Stimulated activated CD8-positive, alpha-beta memory T cell treated with anti-CD3 and anti-CD28 coated beads, Interleukin-7, amount 100 ng/mL, for 48 hours (primary cell): Measurements from ENCODE around the gene ADAMTS9.

Experiments used
- DNase-seq, 2 donors: peaks; one replicate each; pipeline ENCODE4 v3.0.0-alpha.2; 2020; ENCODE audit warnings: low read depth in 1 of 2; ENCODE audit errors: extremely low read depth in 1 of 2

The ADAMTS9 gene, protein sequence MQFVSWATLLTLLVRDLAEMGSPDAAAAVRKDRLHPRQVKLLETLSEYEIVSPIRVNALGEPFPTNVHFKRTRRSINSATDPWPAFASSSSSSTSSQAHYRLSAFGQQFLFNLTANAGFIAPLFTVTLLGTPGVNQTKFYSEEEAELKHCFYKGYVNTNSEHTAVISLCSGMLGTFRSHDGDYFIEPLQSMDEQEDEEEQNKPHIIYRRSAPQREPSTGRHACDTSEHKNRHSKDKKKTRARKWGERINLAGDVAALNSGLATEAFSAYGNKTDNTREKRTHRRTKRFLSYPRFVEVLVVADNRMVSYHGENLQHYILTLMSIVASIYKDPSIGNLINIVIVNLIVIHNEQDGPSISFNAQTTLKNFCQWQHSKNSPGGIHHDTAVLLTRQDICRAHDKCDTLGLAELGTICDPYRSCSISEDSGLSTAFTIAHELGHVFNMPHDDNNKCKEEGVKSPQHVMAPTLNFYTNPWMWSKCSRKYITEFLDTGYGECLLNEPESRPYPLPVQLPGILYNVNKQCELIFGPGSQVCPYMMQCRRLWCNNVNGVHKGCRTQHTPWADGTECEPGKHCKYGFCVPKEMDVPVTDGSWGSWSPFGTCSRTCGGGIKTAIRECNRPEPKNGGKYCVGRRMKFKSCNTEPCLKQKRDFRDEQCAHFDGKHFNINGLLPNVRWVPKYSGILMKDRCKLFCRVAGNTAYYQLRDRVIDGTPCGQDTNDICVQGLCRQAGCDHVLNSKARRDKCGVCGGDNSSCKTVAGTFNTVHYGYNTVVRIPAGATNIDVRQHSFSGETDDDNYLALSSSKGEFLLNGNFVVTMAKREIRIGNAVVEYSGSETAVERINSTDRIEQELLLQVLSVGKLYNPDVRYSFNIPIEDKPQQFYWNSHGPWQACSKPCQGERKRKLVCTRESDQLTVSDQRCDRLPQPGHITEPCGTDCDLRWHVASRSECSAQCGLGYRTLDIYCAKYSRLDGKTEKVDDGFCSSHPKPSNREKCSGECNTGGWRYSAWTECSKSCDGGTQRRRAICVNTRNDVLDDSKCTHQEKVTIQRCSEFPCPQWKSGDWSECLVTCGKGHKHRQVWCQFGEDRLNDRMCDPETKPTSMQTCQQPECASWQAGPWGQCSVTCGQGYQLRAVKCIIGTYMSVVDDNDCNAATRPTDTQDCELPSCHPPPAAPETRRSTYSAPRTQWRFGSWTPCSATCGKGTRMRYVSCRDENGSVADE (N-terminal part only)

DNA sequence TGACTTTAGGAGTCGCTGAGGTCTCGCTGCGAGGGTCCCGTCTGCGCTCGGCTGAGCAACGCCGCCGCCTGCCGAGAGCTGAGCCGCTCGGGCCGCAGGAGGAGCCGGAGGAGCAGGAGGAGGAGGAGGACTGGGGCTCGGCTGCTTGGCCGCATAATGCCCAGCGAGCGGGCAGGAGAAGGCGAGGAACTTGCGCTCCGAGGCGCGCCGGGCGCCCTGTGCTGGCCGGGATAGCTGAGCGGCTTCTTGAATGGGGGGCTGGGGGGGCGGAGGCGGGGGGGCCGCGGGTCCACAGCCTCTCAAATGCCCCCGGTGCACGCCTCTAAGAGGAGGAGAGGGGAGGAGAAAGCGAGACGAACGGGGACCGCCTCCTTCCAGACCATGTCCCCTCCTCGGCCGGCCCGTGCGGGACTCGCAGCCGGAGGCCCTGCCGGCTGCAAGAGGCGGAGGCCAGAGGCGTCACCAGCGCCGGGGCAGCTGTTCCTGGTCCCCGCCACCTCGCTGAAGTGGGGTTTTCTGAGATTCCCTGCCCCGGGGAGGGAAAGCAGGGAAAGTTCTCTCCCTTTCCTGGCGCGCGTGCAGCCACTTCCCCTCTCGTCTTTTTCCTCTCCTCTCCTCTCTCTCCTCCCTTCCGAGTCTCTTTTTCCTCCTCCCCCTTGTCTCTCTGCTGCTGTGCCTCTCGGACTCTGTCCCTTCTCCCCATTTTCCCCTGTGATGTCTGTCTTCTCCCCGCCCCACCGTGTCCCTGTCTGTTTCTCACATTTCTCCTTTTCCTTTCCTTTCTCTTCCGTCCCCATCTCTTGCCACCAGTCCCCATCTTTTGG is at the start of gene ADAMTS9:
Gene ADAMTS9 (minus strand): TSS at position 220 of the 824 bp plus-strand sequence. CDS start 343 bp downstream, outside the sequence.
- no peak for DNase-seq

DNA sequence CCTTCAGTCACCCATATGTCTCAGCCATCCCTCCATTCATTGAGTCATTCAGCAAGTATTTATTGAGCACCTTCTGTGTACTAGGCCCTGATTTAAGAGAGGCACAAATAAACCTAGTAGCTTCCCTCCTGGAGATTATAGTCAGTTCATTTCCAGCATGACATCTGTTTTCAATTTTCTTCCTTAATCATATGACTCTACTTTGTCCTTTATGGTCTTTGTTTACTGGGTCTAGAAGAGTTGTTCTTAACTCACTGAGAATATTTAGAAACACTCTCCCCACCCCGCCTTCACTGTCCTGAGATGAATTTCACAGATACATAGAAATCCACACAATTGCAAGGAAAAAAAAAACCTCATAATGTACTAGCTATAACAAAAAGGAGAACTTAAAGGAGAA is 44.8 kb upstream of the ADAMTS9 start:
- no peak for DNase-seq

DNA sequence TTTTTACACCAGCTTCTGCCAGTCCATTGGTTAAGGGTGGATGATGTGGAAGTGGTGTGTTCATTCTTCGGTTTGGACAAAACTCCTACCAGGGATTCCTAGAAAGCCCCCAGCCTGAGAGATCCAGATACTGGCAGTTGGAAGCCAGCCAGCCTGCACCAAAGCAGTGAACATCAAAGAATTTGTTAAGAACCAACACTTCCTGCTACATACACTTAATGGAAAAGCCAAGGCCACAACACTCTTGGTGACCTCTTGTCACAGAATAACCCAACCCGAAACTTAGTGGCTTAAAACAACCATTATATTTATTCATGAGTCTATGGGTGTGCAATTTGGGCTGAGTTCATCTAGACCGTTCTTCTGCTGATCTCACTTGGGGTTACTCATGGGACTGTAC is 42.9 kb upstream of the ADAMTS9 start:
- no peak for DNase-seq

DNA sequence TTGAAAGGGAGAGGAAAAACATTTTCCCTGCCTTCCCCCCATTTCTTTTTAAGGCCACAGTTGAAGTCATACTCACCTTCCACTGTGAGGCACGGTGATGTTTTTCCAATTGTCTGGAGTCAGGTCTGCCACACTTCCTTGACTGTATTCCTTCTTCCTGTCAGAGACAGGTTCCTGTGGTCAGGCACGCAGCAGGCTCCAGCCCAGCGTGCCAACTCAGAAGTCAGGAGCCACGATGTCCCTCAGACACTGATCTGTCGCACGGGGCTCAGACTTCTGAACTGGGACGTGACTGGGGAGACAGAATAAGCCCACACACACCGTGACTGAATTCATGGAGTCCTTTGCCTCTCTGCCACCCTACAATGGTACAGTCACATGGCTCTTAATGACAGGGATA is 41.2 kb upstream of the ADAMTS9 start:
- no peak for DNase-seq

DNA sequence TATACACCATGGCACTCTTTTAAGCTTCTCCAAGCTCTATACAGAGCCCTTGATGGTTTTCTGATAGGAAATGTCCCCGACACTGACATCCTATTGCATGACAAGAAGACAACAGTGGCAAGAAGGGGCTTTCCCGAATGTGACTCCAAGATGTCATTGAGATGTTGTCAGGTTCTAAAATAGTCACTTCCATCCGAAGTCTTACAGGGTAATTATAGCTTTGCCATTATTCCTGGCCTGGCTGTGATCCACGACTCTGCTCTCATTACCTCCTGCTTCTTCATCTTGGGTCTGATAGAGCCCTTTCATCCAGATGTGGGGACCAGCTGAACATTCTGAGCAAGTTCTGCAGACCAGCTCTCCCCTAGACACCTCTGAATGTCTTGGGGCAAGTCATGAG is 40.6 kb upstream of the ADAMTS9 start:
- no peak for DNase-seq

DNA sequence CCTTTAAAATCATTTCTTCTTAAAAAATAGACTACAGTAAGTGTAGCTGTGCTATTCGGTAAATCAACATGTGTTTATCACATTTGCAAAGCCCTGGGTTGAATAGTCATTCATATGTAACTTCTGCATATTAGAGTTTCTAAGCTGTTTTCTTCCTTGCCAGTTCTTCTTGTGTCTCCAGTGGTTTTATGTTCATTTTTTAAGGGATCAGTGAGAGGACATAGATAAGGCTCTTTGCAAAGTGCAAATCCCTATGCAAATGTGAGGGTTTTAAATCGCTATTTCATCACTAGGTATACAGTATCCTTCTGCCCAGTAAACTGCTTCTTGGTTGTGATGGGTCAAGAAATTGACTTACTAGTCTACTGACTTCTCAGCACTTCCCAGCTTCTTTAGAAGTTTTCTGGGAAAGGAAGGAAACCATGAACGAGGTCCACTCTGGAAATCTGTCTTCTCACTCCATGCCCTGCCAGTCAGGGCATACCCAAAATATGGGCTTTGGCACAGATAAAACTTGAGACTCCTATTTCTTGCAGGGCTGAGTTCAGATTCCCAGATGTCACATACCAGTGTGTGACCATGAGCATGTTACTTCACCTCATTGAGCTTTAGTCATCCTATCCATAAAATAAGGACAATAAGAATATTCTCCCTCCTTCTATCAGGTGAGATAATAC is 38.8 kb upstream of the ADAMTS9 start:
- DNase-seq: no peak

DNA sequence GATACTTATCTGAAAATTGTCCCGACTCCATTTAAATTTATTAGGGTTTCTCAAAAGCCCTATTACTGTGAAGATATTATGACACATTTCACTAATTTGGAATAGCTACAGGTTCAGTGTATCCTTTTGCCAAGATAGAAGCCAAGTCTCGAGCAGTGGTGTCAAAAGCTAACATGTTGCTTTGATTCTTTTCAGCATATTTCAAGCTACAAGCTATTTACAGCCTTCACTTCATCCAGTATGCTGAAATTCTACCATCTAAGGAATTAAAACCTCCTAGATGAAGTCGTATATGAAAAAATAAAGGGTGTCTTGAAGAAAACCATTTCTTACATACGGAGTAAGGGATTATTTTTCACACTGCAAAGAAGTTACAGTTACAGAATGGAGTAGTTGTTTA is 31.2 kb upstream of the ADAMTS9 start:
- no peak for DNase-seq

DNA sequence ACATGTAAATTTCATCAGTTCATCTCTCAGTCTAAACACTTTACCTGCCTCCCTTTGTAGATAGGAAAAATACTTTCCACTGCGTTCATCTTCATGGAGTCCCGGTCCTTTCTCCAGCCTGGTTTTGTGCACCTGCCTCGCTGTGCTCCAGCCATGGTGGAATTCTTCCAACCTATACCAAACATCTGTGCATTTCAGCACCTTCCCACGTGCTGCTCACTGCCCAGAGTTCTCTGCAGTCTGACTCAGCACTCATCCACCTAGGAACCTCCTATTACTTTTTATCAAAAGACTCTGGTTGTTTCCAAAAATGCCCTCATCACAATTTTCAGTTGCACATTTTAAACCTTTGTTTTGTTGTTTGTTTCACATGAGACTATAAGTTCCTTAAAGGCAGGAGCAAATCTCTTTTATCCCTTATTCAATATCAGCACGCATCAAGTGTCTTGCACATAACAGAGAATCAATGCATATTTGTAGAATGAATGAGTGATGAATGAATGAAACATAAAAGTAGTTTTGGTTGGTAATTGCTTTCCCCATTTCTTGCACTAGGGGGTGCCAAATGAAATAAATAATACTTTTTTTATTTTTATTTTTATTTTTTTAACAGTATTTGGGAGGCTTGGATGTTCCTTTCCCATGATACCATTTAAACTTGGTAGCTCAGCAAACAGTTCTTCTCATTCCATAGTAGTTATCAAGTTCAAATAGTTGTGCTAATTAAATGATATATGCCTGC is 30.2 kb upstream of the ADAMTS9 start:
- DNase-seq: no peak

DNA sequence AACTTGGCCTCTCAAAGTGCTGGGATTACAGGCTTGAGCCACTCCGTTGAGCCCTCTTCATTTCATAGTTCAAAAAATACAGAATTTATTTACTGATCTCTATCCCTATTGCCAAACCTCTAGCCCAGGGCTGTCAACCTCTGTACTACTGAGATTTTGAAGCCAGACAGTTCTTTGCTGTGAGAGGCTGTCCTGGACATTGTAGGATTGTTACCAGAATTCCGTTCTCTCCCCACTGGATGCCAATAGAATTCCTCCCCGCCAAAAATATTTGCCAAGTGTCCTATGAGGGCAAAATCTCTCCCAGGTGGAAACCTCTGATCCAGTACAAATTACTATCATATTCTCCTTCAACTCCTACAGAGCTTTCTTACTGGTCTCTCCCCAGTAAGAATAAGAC is 29.6 kb upstream of the ADAMTS9 start:
- DNase-seq: no peak

DNA sequence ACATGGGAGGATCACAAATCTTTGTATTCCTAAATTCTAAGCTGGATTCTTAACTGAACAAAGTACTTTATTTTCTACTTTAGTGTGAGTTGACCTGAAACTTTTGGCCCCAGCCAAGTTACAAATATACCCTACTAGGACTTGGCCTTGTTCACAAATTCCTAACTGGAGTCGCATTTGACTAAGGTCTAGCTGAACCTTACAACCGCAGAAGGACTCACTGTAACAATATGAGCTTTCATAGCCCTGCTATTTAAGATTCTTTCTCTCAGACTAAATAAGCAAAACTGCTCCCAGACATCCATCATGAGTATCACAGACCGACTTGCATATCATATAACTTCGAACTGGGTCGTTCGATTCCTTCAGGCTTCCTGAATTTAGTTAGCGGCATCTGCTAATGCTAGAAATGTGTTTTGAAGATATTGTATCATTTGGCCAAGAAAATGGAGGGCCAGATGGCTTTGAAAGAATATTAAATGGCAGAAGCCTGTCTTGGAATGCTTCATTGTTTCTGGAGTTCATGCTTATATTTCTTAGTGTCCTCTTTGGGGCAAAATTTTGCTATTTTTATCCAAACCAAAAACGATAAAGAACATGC is 28.4 kb upstream of the ADAMTS9 start:
- no peak for DNase-seq

DNA sequence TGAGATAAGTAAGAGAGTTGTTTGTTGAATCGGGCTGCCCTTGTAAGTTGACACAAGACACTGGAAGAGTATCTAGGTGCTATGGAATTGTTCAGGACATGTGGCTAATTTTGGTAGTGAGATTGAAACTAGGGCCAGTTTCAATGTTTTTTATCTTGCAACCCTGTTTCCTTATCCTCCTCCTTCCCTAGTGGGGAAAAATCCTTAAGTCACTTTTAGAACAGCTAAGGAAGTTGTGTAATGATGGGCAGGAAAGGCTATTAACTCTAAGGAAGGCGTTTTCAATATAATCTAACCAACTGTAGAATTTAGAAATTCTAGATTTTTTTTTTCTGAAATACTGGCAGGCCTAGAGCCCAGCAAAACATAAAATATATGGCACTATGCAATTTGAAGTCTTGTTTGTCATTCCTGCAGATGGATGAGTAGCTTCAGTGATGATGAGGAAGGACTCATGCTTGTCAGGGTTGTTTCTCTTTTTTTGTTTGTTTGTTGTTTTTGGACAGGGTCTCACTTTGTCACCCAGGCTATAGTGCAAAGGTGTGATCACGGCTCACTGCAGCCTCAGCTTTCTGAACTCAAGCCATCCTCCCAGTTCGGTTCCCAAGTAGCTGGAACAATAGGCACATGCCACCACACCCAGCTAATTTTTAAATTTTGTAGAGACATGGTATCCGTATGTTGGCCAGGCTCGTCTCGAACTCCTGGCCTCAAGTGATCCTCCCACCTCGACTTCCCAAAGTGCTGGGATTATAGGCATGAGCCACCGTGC is 27.6 kb upstream of the ADAMTS9 start:
- DNase-seq: no peak

DNA sequence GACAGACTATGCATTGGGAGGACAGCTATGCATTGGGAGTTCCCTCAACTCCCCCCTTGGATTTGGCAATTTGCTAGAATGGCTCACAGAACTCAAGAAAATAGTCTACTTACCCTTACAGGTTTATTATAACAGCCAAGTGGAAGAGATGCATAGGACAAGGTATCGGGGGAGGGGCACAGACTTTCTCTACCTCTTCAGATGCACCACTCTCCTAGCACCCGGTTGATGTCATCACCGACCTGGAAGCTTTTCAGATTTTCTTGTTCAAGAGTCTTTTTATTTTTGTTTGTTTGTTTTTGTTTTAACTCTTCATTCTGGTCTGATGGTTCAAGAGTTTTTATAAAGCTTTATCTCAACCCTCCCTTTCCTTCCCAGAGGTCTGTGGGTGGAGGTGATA is 20.7 kb upstream of the ADAMTS9 start:
- DNase-seq: no peak

DNA sequence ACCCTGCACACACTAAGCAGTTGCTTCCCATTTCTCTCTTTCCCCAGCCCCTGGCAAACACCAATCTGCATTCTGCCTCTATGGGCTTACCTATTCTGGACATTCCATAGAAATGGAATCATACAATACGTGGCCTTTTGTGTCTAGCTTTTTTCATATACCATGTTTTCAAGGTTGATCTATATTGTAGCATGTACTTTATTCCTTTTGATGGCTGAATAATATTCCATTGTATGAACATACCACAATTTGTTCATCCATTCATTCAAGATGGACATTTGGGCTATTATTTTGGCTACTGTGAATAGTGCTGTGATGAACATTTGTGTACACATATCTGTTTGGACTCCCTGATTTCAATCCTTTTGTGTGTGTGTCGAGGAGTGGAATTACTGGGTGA is 18.1 kb upstream of the ADAMTS9 start:
- no peak for DNase-seq

DNA sequence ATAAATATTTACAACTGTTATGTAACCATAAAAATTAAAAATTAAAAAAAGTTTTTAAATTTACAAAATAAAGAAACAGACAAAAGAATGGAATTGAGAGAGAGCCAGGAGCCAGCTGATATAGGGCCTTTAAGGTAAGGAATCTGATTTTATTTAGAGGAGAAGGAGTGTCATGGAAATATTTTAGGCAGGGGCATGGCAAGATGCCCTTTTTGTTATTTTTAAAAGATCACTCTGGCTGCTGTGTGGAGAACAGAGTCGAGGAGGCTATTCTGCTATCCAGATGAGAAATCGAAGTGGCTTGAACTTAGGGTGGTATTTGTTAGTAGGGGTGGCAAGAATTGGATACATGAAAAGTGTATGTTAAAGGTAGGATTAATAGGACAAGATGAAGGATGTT is 9.1 kb upstream of the ADAMTS9 start:
- DNase-seq: no peak

DNA sequence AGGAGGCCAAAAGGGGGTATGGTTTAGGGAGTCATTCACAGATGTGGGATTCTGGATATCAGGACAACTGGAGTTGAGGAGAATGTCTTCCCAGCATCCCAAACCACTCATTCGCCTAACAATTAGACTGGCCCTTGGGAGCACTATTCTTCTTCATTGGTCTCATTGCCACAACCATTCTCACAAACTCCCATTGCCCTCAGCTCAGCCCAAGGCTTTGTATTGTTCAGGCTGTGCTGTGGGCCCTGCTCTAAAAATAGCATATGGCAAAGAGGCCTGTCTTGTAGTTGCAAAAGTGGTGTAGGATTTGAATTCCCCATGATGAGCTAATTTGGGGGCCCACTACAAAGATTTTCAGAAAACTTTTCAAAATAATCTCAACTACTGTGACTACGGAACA is 6.3 kb upstream of the ADAMTS9 start:
- no peak for DNase-seq

DNA sequence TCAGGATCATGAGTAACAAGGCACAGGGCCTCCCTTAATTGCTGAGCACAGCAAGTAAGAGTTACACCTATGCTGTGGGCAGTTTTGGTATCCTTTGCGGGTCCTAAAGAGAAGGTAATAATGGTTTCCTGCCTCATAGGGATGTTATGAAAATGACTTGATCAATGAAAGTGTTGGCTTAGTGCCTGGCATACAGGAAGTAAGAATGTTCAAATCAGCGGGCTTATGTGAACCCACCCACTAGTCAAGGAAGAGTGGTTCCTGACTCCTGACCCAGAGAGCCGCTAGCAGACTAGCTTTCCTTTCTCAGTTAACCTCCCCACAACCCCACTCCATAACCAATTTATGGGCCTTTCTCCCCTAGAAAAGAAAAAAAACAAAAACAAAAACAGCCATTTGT is 5.2 kb upstream of the ADAMTS9 start:
- no peak for DNase-seq

DNA sequence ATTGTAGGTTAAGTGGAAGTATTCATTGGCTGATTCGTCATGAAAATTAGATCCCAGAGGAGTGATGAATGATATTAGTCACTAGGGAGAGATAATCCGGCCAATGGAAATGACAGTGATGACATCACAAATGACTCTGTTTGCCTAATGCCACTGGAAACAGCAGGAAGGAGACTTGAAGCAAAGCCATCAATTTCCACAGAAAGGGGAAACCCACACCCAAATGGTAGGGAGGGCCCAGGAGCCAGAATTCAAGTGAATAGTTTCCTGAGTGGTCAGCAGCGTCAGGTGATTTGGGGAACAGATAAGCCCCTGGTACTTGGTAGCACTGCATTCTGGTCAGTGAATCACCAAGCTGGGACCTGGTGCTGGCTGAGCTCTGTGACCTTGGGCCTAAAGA is 3.3 kb upstream of the ADAMTS9 start:
- DNase-seq: no peak
